Measurements from ENCODE around the gene AIF1. TPM values are rescaled to one million over a fixed set of nuclear protein-coding genes. Genes with fewer than 3 reads are reported as not detected.

Gene AIF1
- total RNA-seq, 2 experiments from 2014 or later: 16.3 to 22.0 TPM

DNA sequence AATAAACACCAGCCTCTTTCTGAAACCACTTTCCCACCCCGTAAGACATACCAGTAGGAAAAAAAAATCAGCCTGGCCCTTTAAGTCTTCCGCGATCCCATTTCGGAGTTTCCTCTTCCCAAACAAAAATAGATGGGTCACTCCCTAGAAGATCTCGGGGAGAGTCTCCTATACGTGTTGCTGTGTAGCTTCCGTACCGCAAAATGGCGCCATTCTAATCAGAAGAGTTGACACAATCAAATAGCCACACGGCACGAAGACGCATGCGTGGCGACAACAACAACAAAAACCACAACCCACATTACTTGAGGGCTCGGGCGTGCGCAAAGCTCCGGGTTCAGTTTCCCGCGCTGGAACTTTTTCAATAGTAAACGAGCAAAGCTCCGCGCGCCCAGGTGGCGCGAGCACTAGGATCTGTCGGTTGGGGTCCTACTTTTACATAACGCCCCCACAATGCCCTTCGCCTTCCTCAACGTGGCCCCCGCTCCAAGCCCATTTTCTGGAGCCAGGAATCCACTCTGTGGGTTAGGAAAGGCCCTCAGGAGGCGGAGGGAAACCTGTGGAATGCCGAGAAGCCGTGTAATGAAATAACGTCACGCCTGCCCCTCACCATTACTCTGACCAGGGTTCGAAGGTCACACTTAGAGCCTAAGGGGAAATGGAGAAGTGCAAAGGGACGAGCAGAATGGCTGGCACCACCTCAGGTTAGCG is 49.9 kb downstream of the AIF1 start, which contains the start of gene GPANK1:
Gene GPANK1, minus strand, starts transcription at position 208 of the 711 bp plus-strand sequence. CDS start 519 bp downstream, outside the sequence.
- Histone ChIP-seq H3K27ac (ENCODE audit: low read depth, low read length, poor library complexity, severe bottlenecking) (peak within 1 kb of the TSS; percentile 90), H3K36me3 (ENCODE audit: insufficient read depth, low read length) (peaks cover 68% of the 10 kb centered on the region), H3K4me1 (ENCODE audit: insufficient read depth, low read length, poor library complexity, severe bottlenecking) (peaks cover 45% of the 10 kb centered on the region), H4K20me1 (ENCODE audit: insufficient read depth, low read length) (0 out of 2 replicates have a peak, but pooled peaks cover 3% of the 10 kb centered on the region), H3K9me3 (ENCODE audit: low read length) (no peaks in the 10 kb centered on the region), H3K4me3 (ENCODE audit: low read depth, low read length, poor library complexity, severe bottlenecking) (peak within 1 kb of the TSS; percentile 99), H2AFZ (ENCODE audit: low read length) (peak within 1 kb of the TSS; percentile 2; the same call in 1 of the 2 replicates), H3K79me2 (ENCODE audit: insufficient read depth, low read depth, low read length) (peaks cover 62% of the 10 kb centered on the region), H3K4me2 (ENCODE audit: low read length) (peak within 1 kb of the TSS; percentile 97), H3K9me2 (ENCODE audit: insufficient read depth, low read length) (no peaks in the 10 kb centered on the region)
- peak; percentile 95 for DNase-seq (ENCODE audit: low spot score)
- intact Hi-C loops (cut with micrococcal nuclease; ENCODE audit: unreplicated experiment): loop anchor here (1.0 to 2.0 kb wide), 7 partner anchors 13 to 170 kb away; partner anchors contain the start of genes ABHD16A, ATP6V1G2, BAG6 and PRRC2A
- ChIA-PET CTCF (ENCODE audit: unreplicated experiment) (interaction anchor here (0.6 to 0.7 kb wide), 2 partner anchors 30 to 237 kb away, joined by 3 read pairs; no protein-coding TSS in a partner anchor), POLR2A (interaction anchor here (0.6 to 1.6 kb wide), 7 partner anchors 9 to 293 kb away, joined by 3 to 6 read pairs (median 3); partner anchors contain the start of genes APOM, HSPA1B, LSM2 and NEU1)
- no TSS peak for BruUV-seq (replicated peaks)
- TF ChIP-seq, protein P1, sequence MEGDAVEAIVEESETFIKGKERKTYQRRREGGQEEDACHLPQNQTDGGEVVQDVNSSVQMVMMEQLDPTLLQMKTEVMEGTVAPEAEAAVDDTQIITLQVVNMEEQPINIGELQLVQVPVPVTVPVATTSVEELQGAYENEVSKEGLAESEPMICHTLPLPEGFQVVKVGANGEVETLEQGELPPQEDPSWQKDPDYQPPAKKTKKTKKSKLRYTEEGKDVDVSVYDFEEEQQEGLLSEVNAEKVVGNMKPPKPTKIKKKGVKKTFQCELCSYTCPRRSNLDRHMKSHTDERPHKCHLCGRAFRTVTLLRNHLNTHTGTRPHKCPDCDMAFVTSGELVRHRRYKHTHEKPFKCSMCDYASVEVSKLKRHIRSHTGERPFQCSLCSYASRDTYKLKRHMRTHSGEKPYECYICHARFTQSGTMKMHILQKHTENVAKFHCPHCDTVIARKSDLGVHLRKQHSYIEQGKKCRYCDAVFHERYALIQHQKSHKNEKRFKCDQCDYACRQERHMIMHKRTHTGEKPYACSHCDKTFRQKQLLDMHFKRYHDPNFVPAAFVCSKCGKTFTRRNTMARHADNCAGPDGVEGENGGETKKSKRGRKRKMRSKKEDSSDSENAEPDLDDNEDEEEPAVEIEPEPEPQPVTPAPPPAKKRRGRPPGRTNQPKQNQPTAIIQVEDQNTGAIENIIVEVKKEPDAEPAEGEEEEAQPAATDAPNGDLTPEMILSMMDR (conservative IDR thresholded peaks at IDR 0.05; ENCODE audit: low read length): 0 out of 2 replicates have a peak, but pooled peaks have one; percentile 28
- TF ChIP-seq EZH2phosphoT487 (IDR thresholded peaks at IDR 0.05; ENCODE audit: borderline replicate concordance, low read depth, low read length): no peak

DNA sequence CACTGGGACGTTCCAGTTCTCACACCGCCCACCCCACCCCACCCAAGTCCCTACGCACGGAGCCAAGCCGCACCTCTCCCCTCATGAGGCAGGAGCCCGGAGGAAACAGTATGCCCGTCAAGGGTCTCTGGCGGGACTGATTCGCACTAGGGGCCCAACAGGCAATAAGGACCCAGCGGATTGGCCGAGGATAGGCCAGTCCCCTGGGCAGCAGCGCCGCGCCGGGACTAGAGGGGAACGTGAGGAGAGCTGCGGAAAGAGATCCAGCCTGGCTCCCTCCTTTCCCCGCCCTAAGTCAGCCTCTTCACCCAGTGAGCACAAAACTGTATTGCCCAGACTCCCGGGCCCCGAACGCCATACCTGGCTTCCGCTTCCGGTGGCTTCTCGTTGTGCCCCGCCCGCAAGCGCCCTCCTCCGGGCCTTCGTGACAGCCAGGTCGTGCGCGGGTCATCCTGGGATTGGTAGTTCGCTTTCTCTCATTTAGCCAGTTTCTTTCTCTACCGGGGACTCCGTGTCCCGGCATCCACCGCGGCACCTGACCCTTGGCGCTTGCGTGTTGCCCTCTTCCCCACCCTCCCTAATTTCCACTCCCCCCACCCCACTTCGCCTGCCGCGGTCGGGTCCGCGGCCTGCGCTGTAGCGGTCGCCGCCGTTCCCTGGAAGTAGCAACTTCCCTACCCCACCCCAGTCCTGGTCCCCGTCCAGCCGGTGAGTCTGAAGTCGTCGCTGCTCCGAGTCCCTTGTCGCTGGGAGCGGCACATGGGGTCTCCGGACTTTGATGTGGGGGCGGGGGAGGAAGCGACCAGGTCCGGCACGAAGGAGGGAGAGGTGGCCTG is 50.7 kb downstream of the AIF1 start, which contains the start of gene CSNK2B:
Gene CSNK2B, plus strand, starts transcription at position 580 of the 836 bp plus-strand sequence. CDS start 752 bp downstream, outside the sequence.
- no TSS peak for BruUV-seq (replicated peaks)
- peak; percentile 98 for DNase-seq (ENCODE audit: low spot score)
- ChIA-PET CTCF (ENCODE audit: unreplicated experiment) (interaction anchor here (0.6 kb wide), 1 partner anchor 29 kb away, joined by 3 read pairs; no protein-coding TSS in a partner anchor), POLR2A (interaction anchor here (0.5 to 1.6 kb wide), 4 partner anchors 10 to 527 kb away, joined by 3 to 5 read pairs (median 4); partner anchors contain the start of genes APOM and NEU1)
- Histone ChIP-seq H3K4me3 (ENCODE audit: low read depth, low read length, poor library complexity, severe bottlenecking) (peak within 1 kb of the TSS; percentile 99), H3K4me2 (ENCODE audit: low read length) (peak within 1 kb of the TSS; percentile 97), H3K36me3 (ENCODE audit: insufficient read depth, low read length) (peaks cover 75% of the 10 kb centered on the region), H3K9me3 (ENCODE audit: low read length) (no peaks in the 10 kb centered on the region), H3K27ac (ENCODE audit: low read depth, low read length, poor library complexity, severe bottlenecking) (peak within 1 kb of the TSS; percentile 90), H2AFZ (ENCODE audit: low read length) (no peak within 1 kb of the TSS; the same call in 1 of the 2 replicates), H4K20me1 (ENCODE audit: insufficient read depth, low read length) (0 out of 2 replicates have a peak, but pooled peaks cover 3% of the 10 kb centered on the region), H3K9me2 (ENCODE audit: insufficient read depth, low read length) (no peaks in the 10 kb centered on the region), H3K4me1 (ENCODE audit: insufficient read depth, low read length, poor library complexity, severe bottlenecking) (peaks cover 43% of the 10 kb centered on the region), H3K79me2 (ENCODE audit: insufficient read depth, low read depth, low read length) (peaks cover 58% of the 10 kb centered on the region)
- intact Hi-C loops (cut with micrococcal nuclease; ENCODE audit: unreplicated experiment): loop anchor here (1.0 to 2.0 kb wide), 7 partner anchors 13 to 169 kb away; partner anchors contain the start of genes ABHD16A, ATP6V1G2, BAG6 and PRRC2A
- TF ChIP-seq, protein P1 (conservative IDR thresholded peaks at IDR 0.05; ENCODE audit: low read length): no peak
- no peak for TF ChIP-seq EZH2phosphoT487 (IDR thresholded peaks at IDR 0.05; ENCODE audit: borderline replicate concordance, low read depth, low read length)

Data from OCI-LY7 (cell line).